ENCODE data around the gene IDNK.

The IDNK gene

GRCh38 chr9:83596899-83597504, 25.9 kb upstream of the IDNK start:
- Histone ChIP-seq H3K9ac (ENCODE audit: low read depth, low read length, poor library complexity, severe bottlenecking) (no peak overlapping the region), H3K36me3 (ENCODE audit: insufficient read depth, low read length) (no peaks in the 10 kb centered on the region), H4K20me1 (ENCODE audit: insufficient read depth, low read length, poor library complexity, severe bottlenecking) (no peaks in the 10 kb centered on the region), H2AFZ (ENCODE audit: low read length) (no peak overlapping the region), H3K4me2 (ENCODE audit: low read depth, low read length, poor library complexity, severe bottlenecking) (no peak overlapping the region), H3K9me2 (replicated peaks; ENCODE audit: low read depth, low read length) (no peaks in the 10 kb centered on the region), H3K4me3 (ENCODE audit: low read length, poor library complexity, severe bottlenecking) (no peak overlapping the region), H3F3A (ENCODE audit: low read depth) (no peaks in the 10 kb centered on the region), H3K4me1 (ENCODE audit: insufficient read depth, low read length, poor library complexity, severe bottlenecking) (no peaks in the 10 kb centered on the region), H3K79me2 (ENCODE audit: insufficient read depth, low read length) (no peaks in the 10 kb centered on the region), H3K27me3 (ENCODE audit: insufficient read depth, low read length, poor library complexity, severe bottlenecking) (no peaks in the 10 kb centered on the region), H3K9me3 (ENCODE audit: insufficient read depth, low read depth, low read length) (no peaks in the 10 kb centered on the region)
- TF ChIP-seq CTCF (conservative IDR thresholded peaks at IDR 0.05; ENCODE audit: low read length) (peak; percentile 94), EZH2phosphoT487 (IDR thresholded peaks at IDR 0.05; ENCODE audit: borderline replicate concordance) (no peak)

- no peak for TF ChIP-seq CTCF (conservative IDR thresholded peaks at IDR 0.05; ENCODE audit: low read length)
- TF ChIP-seq EZH2phosphoT487 (IDR thresholded peaks at IDR 0.05; ENCODE audit: borderline replicate concordance), result no peak
- H4K20me1 ChIP-seq (ENCODE audit: insufficient read depth, low read length, poor library complexity, severe bottlenecking), result no peaks in the 10 kb centered on the region
- no peaks in the 10 kb centered on the region for H3K9me3 ChIP-seq (ENCODE audit: insufficient read depth, low read depth, low read length)
- H3K9ac ChIP-seq (ENCODE audit: low read depth, low read length, poor library complexity, severe bottlenecking), result no peak overlapping the region
- no peaks in the 10 kb centered on the region for H3K9me2 ChIP-seq (replicated peaks; ENCODE audit: low read depth, low read length)
- H3K4me3 ChIP-seq (ENCODE audit: low read length, poor library complexity, severe bottlenecking), result no peak overlapping the region
- no peaks in the 10 kb centered on the region for H3K36me3 ChIP-seq (ENCODE audit: insufficient read depth, low read length)
- H3F3A ChIP-seq (ENCODE audit: low read depth), result no peaks in the 10 kb centered on the region
- no peaks in the 10 kb centered on the region for H3K27me3 ChIP-seq (ENCODE audit: insufficient read depth, low read length, poor library complexity, severe bottlenecking)
- H3K4me1 ChIP-seq (ENCODE audit: insufficient read depth, low read length, poor library complexity, severe bottlenecking), result no peaks in the 10 kb centered on the region
- H3K79me2 ChIP-seq (ENCODE audit: insufficient read depth, low read length), result no peaks in the 10 kb centered on the region
- no peak overlapping the region for H2AFZ ChIP-seq (ENCODE audit: low read length)
- no peak overlapping the region for H3K4me2 ChIP-seq (ENCODE audit: low read depth, low read length, poor library complexity, severe bottlenecking)
Observed at GRCh38 chr9:83598487-83598886, 24.5 kb upstream of the IDNK start.

- no peak for TF ChIP-seq EZH2phosphoT487 (IDR thresholded peaks at IDR 0.05; ENCODE audit: borderline replicate concordance)
- no peak for TF ChIP-seq CTCF (conservative IDR thresholded peaks at IDR 0.05; ENCODE audit: low read length)
- no peak overlapping the region for H3K4me3 ChIP-seq (ENCODE audit: low read length, poor library complexity, severe bottlenecking)
Observed at GRCh38 chr9:83599071-83599470, 23.9 kb upstream of the IDNK start.

More at GRCh38 chr9:83599071-83599470, 23.9 kb upstream of the IDNK start:
- Histone ChIP-seq H2AFZ (ENCODE audit: low read length) (no peak overlapping the region), H4K20me1 (ENCODE audit: insufficient read depth, low read length, poor library complexity, severe bottlenecking) (no peaks in the 10 kb centered on the region), H3K79me2 (ENCODE audit: insufficient read depth, low read length) (no peaks in the 10 kb centered on the region), H3K36me3 (ENCODE audit: insufficient read depth, low read length) (no peaks in the 10 kb centered on the region), H3K9me3 (ENCODE audit: insufficient read depth, low read depth, low read length) (no peaks in the 10 kb centered on the region), H3K9me2 (replicated peaks; ENCODE audit: low read depth, low read length) (no peaks in the 10 kb centered on the region), H3K27me3 (ENCODE audit: insufficient read depth, low read length, poor library complexity, severe bottlenecking) (no peaks in the 10 kb centered on the region), H3K4me2 (ENCODE audit: low read depth, low read length, poor library complexity, severe bottlenecking) (no peak overlapping the region), H3F3A (ENCODE audit: low read depth) (no peaks in the 10 kb centered on the region), H3K9ac (ENCODE audit: low read depth, low read length, poor library complexity, severe bottlenecking) (no peak overlapping the region), H3K4me1 (ENCODE audit: insufficient read depth, low read length, poor library complexity, severe bottlenecking) (no peaks in the 10 kb centered on the region)

All from Loucy (cell line).